VCaP (cell line): ENCODE data around the gene CEP131.

ENCODE experiments used
- H3K27ac ChIP-seq: fragments of 450-650 bp; 2 replicates; pipeline ENCODE4 v1.5.1; 2017
- CTCF ChIP-seq: fragments of 450-650 bp; conservative IDR thresholded peaks from 2 replicates; pipeline ENCODE4 v1.5.1; 2017; ENCODE audit warnings: mild to moderate bottlenecking, moderate library complexity

CEP131 gene

GRCh38 chr17:81188491-81188840, 34.3 kb downstream of the CEP131 start:
- no peak for TF ChIP-seq CTCF
- no peak overlapping the region for H3K27ac ChIP-seq

- no peak for TF ChIP-seq CTCF
- H3K27ac ChIP-seq: no peak overlapping the region
Observed at GRCh38 chr17:81187586-81188490, 34.9 kb downstream of the CEP131 start.

GRCh38 chr17:81187120-81187519, 35.6 kb downstream of the CEP131 start:
- TF ChIP-seq CTCF: no peak
- H3K27ac ChIP-seq: no peak overlapping the region

GRCh38 chr17:81186203-81186602, 36.6 kb downstream of the CEP131 start:
- H3K27ac ChIP-seq: no peak overlapping the region
- TF ChIP-seq CTCF: no peak

- no peak for TF ChIP-seq CTCF
- no peak overlapping the region for H3K27ac ChIP-seq
Observed at GRCh38 chr17:81184555-81184954, 38.2 kb downstream of the CEP131 start.

GRCh38 chr17:81183807-81184206, 39.0 kb downstream of the CEP131 start:
- no peak for TF ChIP-seq CTCF

GRCh38 chr17:81183316-81183715, 39.4 kb downstream of the CEP131 start:
- no peak for TF ChIP-seq CTCF
- no peak overlapping the region for H3K27ac ChIP-seq

More at GRCh38 chr17:81183807-81184206, 39.0 kb downstream of the CEP131 start:
- no peak overlapping the region for H3K27ac ChIP-seq
